ENCODE results near the gene CACNA1G. TPM values are rescaled to one million over a fixed set of nuclear protein-coding genes. Genes with fewer than 3 reads are reported as not detected.

CACNA1G gene
- total and polyA plus RNA-seq, 4 donors = under 0.01 to 0.14 (median 0.01) TPM; not detected in 1

DNA sequence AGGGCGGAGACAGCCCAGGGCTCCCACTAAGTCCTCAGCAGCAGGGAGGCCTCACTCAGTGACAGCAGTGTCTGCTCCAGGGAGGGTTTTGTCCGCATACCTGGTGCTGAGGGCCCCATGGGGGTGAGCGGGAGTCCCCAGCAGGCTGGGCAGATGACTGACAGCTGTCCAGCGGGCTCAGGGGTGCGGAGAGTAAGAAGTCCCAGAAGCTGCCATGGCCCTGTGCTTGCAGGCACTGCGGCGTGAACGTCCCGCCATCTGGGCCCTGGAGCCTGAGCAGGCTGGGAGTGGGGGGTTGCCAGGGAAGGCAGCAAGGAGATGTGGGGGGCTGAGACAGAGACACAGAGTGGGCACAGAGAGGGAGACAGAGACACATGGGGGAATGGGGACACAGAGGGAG lies 20.1 kb downstream of the CACNA1G start (continued):
- TF ChIP-seq, protein P1, sequence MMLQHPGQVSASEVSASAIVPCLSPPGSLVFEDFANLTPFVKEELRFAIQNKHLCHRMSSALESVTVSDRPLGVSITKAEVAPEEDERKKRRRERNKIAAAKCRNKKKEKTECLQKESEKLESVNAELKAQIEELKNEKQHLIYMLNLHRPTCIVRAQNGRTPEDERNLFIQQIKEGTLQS (IDR thresholded peaks at IDR 0.05) = no peak
- TF ChIP-seq, protein P2, sequence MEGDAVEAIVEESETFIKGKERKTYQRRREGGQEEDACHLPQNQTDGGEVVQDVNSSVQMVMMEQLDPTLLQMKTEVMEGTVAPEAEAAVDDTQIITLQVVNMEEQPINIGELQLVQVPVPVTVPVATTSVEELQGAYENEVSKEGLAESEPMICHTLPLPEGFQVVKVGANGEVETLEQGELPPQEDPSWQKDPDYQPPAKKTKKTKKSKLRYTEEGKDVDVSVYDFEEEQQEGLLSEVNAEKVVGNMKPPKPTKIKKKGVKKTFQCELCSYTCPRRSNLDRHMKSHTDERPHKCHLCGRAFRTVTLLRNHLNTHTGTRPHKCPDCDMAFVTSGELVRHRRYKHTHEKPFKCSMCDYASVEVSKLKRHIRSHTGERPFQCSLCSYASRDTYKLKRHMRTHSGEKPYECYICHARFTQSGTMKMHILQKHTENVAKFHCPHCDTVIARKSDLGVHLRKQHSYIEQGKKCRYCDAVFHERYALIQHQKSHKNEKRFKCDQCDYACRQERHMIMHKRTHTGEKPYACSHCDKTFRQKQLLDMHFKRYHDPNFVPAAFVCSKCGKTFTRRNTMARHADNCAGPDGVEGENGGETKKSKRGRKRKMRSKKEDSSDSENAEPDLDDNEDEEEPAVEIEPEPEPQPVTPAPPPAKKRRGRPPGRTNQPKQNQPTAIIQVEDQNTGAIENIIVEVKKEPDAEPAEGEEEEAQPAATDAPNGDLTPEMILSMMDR (IDR thresholded peaks at IDR 0.05; ENCODE audit: low read depth, low read length, missing input control) = no peak
- TF ChIP-seq HNF4G (IDR thresholded peaks at IDR 0.05) = no peak
- no peak for TF ChIP-seq YY1 (IDR thresholded peaks at IDR 0.05)
- no peak for TF ChIP-seq JUND (IDR thresholded peaks at IDR 0.05)
- TF ChIP-seq GABPA (IDR thresholded peaks at IDR 0.05 in 1 of 2, conservative IDR thresholded peaks at IDR 0.05 in 1 of 2) = no peak
- TF ChIP-seq NR2F2 (IDR thresholded peaks at IDR 0.05) = no peak

DNA sequence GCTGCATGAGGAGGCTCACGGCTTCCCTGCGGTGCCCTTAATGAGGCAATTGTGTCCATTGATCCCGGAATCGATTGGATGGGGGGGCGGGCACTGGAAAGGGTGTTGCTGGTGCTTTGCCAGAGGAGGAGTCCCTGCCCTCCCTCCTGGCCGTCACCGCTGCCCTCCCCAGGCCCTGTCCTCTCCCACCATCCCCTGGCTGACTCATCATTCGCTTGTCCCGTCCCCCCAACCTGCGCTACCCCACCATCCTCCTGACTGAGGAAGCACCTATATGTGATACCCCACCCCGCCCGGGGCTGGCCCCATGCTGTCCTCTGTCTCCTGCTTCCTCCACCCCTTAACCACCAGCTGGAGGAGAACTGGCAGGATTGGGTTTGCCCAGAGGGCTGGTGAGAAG lies 20.8 kb downstream of the CACNA1G start:
- H3K4me1 ChIP-seq (ENCODE audit: control insufficient read depth in 4 of 4, insufficient read depth in 4 of 4, low read length in 3 of 4) = no peaks in the 10 kb centered on the region
- H3K9ac ChIP-seq (ENCODE audit: low read depth in 1 of 2, low read length in 2 of 2) = no peak overlapping the region
- no peak overlapping the region for H3K27ac ChIP-seq (ENCODE audit: low read depth in 1 of 2, low read length in 2 of 2)
- no peak overlapping the region for H3K4me3 ChIP-seq (ENCODE audit: low read depth in 1 of 3, low read length in 3 of 3)
- no peaks in the 10 kb centered on the region for H3K27me3 ChIP-seq (ENCODE audit: control insufficient read depth in 4 of 4, insufficient read depth in 4 of 4, low read length in 3 of 4)
- no peak for DNase-seq (ENCODE audit: low spot score)
- no peak for TF ChIP-seq EGR1 (IDR thresholded peaks at IDR 0.05; ENCODE audit: low read depth in 2 of 2)
- TF ChIP-seq, protein P3, sequence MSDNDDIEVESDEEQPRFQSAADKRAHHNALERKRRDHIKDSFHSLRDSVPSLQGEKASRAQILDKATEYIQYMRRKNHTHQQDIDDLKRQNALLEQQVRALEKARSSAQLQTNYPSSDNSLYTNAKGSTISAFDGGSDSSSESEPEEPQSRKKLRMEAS (IDR thresholded peaks at IDR 0.05) = no peak
- TF ChIP-seq NR2F2 (IDR thresholded peaks at IDR 0.05) = no peak
- TF ChIP-seq, protein P1 (IDR thresholded peaks at IDR 0.05) = no peak
- no peak for TF ChIP-seq TAF1 (conservative IDR thresholded peaks at IDR 0.05)
- no peak for TF ChIP-seq GABPA (IDR thresholded peaks at IDR 0.05 in 1 of 2, conservative IDR thresholded peaks at IDR 0.05 in 1 of 2)
- TF ChIP-seq RAD21 (IDR thresholded peaks at IDR 0.05) = no peak
- no peak for TF ChIP-seq JUND (IDR thresholded peaks at IDR 0.05)
- no peak for TF ChIP-seq FOXA2 (IDR thresholded peaks at IDR 0.05)
- TF ChIP-seq RXRA (IDR thresholded peaks at IDR 0.05) = no peak
- TF ChIP-seq, protein P2 (IDR thresholded peaks at IDR 0.05; ENCODE audit: low read depth, low read length, missing input control) = no peak
- no peak for TF ChIP-seq HNF4A (conservative IDR thresholded peaks at IDR 0.05)
- no peak for TF ChIP-seq HNF4G (IDR thresholded peaks at IDR 0.05)
- 94% methylated on average over 12 of the region's 12 CpGs for WGBS
- H3K36me3 ChIP-seq (ENCODE audit: control insufficient read depth in 4 of 4, insufficient read depth in 3 of 4, low read depth in 1 of 4, low read length in 3 of 4) = no peaks in the 10 kb centered on the region
- no peaks in the 10 kb centered on the region for H3K9me3 ChIP-seq (ENCODE audit: control insufficient read depth in 4 of 4, low read length in 3 of 4)

DNA sequence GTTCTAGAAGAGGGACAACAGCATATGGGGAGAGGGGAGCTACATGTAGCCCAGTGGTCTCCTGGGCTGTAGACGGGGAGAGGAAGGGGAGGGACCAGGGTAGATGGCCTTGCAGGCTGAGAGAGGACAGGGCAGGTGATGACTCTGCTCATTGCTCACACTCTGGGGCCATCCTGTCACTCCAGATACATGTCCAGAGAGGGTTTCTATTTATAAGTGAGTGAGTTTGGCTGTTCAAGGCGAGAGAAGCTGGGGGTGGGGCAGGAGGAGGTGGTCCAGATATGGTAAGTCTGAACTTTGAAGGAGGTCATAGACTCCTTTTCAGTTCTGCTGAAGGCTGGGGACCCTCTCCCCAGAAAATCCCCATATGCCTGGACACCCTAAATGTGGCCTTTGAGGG lies 22.2 kb downstream of the CACNA1G start:
- Histone ChIP-seq H3K36me3 (ENCODE audit: control insufficient read depth in 4 of 4, insufficient read depth in 3 of 4, low read depth in 1 of 4, low read length in 3 of 4) (no peaks in the 10 kb centered on the region), H3K9ac (ENCODE audit: low read depth in 1 of 2, low read length in 2 of 2) (no peak overlapping the region), H3K4me1 (ENCODE audit: control insufficient read depth in 4 of 4, insufficient read depth in 4 of 4, low read length in 3 of 4) (no peaks in the 10 kb centered on the region), H3K4me3 (ENCODE audit: low read depth in 1 of 3, low read length in 3 of 3) (no peak overlapping the region), H3K9me3 (ENCODE audit: control insufficient read depth in 4 of 4, low read length in 3 of 4) (no peaks in the 10 kb centered on the region), H3K27ac (ENCODE audit: low read depth in 1 of 2, low read length in 2 of 2) (no peak overlapping the region), H3K27me3 (ENCODE audit: control insufficient read depth in 4 of 4, insufficient read depth in 4 of 4, low read length in 3 of 4) (no peaks in the 10 kb centered on the region)
- TF ChIP-seq GABPA (IDR thresholded peaks at IDR 0.05 in 1 of 2, conservative IDR thresholded peaks at IDR 0.05 in 1 of 2) (no peak), NR2F2 (IDR thresholded peaks at IDR 0.05) (no peak), HNF4G (IDR thresholded peaks at IDR 0.05) (no peak), HNF4A (conservative IDR thresholded peaks at IDR 0.05) (no peak), RAD21 (IDR thresholded peaks at IDR 0.05) (no peak), SP1 (IDR thresholded peaks at IDR 0.05) (no peak)
- TF ChIP-seq, protein P2 (IDR thresholded peaks at IDR 0.05; ENCODE audit: low read depth, low read length, missing input control) = no peak
- TF ChIP-seq, protein P4, sequence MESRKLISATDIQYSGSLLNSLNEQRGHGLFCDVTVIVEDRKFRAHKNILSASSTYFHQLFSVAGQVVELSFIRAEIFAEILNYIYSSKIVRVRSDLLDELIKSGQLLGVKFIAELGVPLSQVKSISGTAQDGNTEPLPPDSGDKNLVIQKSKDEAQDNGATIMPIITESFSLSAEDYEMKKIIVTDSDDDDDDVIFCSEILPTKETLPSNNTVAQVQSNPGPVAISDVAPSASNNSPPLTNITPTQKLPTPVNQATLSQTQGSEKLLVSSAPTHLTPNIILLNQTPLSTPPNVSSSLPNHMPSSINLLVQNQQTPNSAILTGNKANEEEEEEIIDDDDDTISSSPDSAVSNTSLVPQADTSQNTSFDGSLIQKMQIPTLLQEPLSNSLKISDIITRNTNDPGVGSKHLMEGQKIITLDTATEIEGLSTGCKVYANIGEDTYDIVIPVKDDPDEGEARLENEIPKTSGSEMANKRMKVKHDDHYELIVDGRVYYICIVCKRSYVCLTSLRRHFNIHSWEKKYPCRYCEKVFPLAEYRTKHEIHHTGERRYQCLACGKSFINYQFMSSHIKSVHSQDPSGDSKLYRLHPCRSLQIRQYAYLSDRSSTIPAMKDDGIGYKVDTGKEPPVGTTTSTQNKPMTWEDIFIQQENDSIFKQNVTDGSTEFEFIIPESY (IDR thresholded peaks at IDR 0.05) = no peak
- TF ChIP-seq, protein P1 (IDR thresholded peaks at IDR 0.05) = no peak
- 90% methylated on average over 2 of the region's 2 CpGs for WGBS
- DNase-seq (ENCODE audit: low spot score) = no peak

Data from liver (tissue), 9 donors.